Body of pancreas (tissue), 4 donors: Measurements from ENCODE around the gene ARHGAP32.

Source experiments
- CTCF ChIP-seq, 7 experiments: fragments of 450-650 bp in 4 of 7; fragments of 200-600 bp in 3 of 7; sonication (generic) in 3 of 7; IDR thresholded peaks; one replicate each; pipeline ENCODE4 v1.5.1; 2016 to 2019; ENCODE audit warnings: antibody characterized with exemption in 7 of 7
- POLR2A ChIP-seq, 3 donors: fragments of 450-650 bp; IDR thresholded peaks; one replicate each; pipeline ENCODE4 v1.6.1; 2016; ENCODE audit warnings: antibody characterized with exemption in 3 of 3, mild to moderate bottlenecking in 2 of 3

GRCh38 chr11:128957202-128957482 lies 235.0 kb downstream of the ARHGAP32 start:
- TF ChIP-seq CTCF (IDR thresholded peaks at IDR 0.05) (no peak), POLR2A (IDR thresholded peaks at IDR 0.05) (no peak)
